ENCODE data around the gene BNIP1.

BNIP1 gene

GRCh38 chr5:173204185-173204979 lies 60.1 kb downstream of the BNIP1 start:
- Histone ChIP-seq H3K27me3 (replicated peaks in 2 of 5; ENCODE audit: control insufficient read depth in 4 of 5, insufficient read depth in 5 of 5, low read length in 4 of 5) (peaks cover 0 to 56% (median 11%) of the 10 kb centered on the region in 5 experiments), H3K4me1 (ENCODE audit: control extremely low read depth in 1 of 4, control insufficient read depth in 4 of 4, insufficient read depth in 4 of 4, low read length in 3 of 4) (no peaks in the 10 kb centered on the region), H3K36me3 (ENCODE audit: control insufficient read depth in 4 of 4, insufficient read depth in 4 of 4, low read length in 3 of 4) (no peaks in the 10 kb centered on the region), H3K4me3 (ENCODE audit: control insufficient read depth in 1 of 7, extremely low read depth in 1 of 7, insufficient read depth in 4 of 7, low read depth in 2 of 7, low read length in 6 of 7) (no peak overlapping the region), H3K9me3 (ENCODE audit: control extremely low read depth in 1 of 5, control insufficient read depth in 4 of 5, insufficient read depth in 2 of 5, low read depth in 1 of 5, low read length in 4 of 5) (peaks cover 1 to 13% (median 4%) of the 10 kb centered on the region in 5 experiments), H3K27ac (ENCODE audit: insufficient read depth in 1 of 2, low read depth in 1 of 2, low read length in 2 of 2, poor library complexity in 1 of 2, severe bottlenecking in 2 of 2) (no peak overlapping the region)
- DNase-seq = peak; percentile 41 to 74 (median 69)
- 90% methylated on average over 5 of the region's 6 CpGs for WGBS (ENCODE audit: insufficient coverage)
- ChIA-PET POLR2A (no interaction called here), CTCF (interaction anchor here (0.7 to 0.8 kb wide), 2 partner anchors 11 to 87 kb away, joined by 3 read pairs; no protein-coding TSS in a partner anchor)

- no peak for DNase-seq
- POLR2A ChIA-PET = interaction anchor here (0.6 kb wide), 1 partner anchor 12 kb away, joined by 3 read pairs; no protein-coding TSS in a partner anchor
- 80% methylated on average over 1 of the region's 6 CpGs for WGBS (ENCODE audit: insufficient coverage)
- Histone ChIP-seq H3K27me3 (replicated peaks in 2 of 5; ENCODE audit: control insufficient read depth in 4 of 5, insufficient read depth in 5 of 5, low read length in 4 of 5) (peaks cover 0 to 52% (median 10%) of the 10 kb centered on the region in 5 experiments), H3K9me3 (ENCODE audit: control extremely low read depth in 1 of 5, control insufficient read depth in 4 of 5, insufficient read depth in 2 of 5, low read depth in 1 of 5, low read length in 4 of 5) (peaks cover 0 to 1% (median 0%) of the 10 kb centered on the region in 5 experiments), H3K4me1 (ENCODE audit: control extremely low read depth in 1 of 4, control insufficient read depth in 4 of 4, insufficient read depth in 4 of 4, low read length in 3 of 4) (no peaks in the 10 kb centered on the region), H3K4me3 (ENCODE audit: control insufficient read depth in 1 of 7, extremely low read depth in 1 of 7, insufficient read depth in 4 of 7, low read depth in 2 of 7, low read length in 6 of 7) (no peak overlapping the region), H3K27ac (ENCODE audit: insufficient read depth in 1 of 2, low read depth in 1 of 2, low read length in 2 of 2, poor library complexity in 1 of 2, severe bottlenecking in 2 of 2) (no peak overlapping the region), H3K36me3 (ENCODE audit: control insufficient read depth in 4 of 4, insufficient read depth in 4 of 4, low read length in 3 of 4) (no peaks in the 10 kb centered on the region)
- CTCF ChIA-PET = interaction anchor here (1.3 kb wide), 1 partner anchor 9 kb away, joined by 4 read pairs; no protein-coding TSS in a partner anchor
These were observed 61.6 kb downstream of the BNIP1 start for GRCh38 chr5:173205916-173206315.

- no peak overlapping the region for H3K27ac ChIP-seq (ENCODE audit: insufficient read depth in 1 of 2, low read depth in 1 of 2, low read length in 2 of 2, poor library complexity in 1 of 2, severe bottlenecking in 2 of 2)
- ChIA-PET POLR2A (no interaction called here), CTCF (interaction anchor here (0.9 kb wide), 1 partner anchor 224 kb away, joined by 3 read pairs; the partner anchor contains the start of gene ATP6V0E1)
- H3K36me3 ChIP-seq (ENCODE audit: control insufficient read depth in 4 of 4, insufficient read depth in 4 of 4, low read length in 3 of 4) = no peaks in the 10 kb centered on the region
- WGBS (ENCODE audit: insufficient coverage) = 98% methylated on average over 4 of the region's 7 CpGs
- DNase-seq = no peak
- no peaks in the 10 kb centered on the region for H3K4me1 ChIP-seq (ENCODE audit: control extremely low read depth in 1 of 4, control insufficient read depth in 4 of 4, insufficient read depth in 4 of 4, low read length in 3 of 4)
- H3K9me3 ChIP-seq (ENCODE audit: control extremely low read depth in 1 of 5, control insufficient read depth in 4 of 5, insufficient read depth in 2 of 5, low read depth in 1 of 5, low read length in 4 of 5) = peaks cover 0 to 1% (median 0%) of the 10 kb centered on the region in 5 experiments
- no peak overlapping the region for H3K4me3 ChIP-seq (ENCODE audit: control insufficient read depth in 1 of 7, extremely low read depth in 1 of 7, insufficient read depth in 4 of 7, low read depth in 2 of 7, low read length in 6 of 7)
- peaks cover 2 to 36% (median 7%) of the 10 kb centered on the region in 5 experiments for H3K27me3 ChIP-seq (replicated peaks in 2 of 5; ENCODE audit: control insufficient read depth in 4 of 5, insufficient read depth in 5 of 5, low read length in 4 of 5)
These were observed 64.0 kb downstream of the BNIP1 start for GRCh38 chr5:173208296-173208695.

- CTCF ChIA-PET = no interaction called here
- 100% methylated on average over 3 of the region's 8 CpGs for WGBS (ENCODE audit: insufficient coverage)
- Histone ChIP-seq H3K27ac (ENCODE audit: insufficient read depth in 1 of 2, low read depth in 1 of 2, low read length in 2 of 2, poor library complexity in 1 of 2, severe bottlenecking in 2 of 2) (no peak overlapping the region), H3K27me3 (replicated peaks in 2 of 5; ENCODE audit: control insufficient read depth in 4 of 5, insufficient read depth in 5 of 5, low read length in 4 of 5) (peaks cover 2 to 52% (median 7%) of the 10 kb centered on the region in 5 experiments), H3K36me3 (ENCODE audit: control insufficient read depth in 4 of 4, insufficient read depth in 4 of 4, low read length in 3 of 4) (no peaks in the 10 kb centered on the region), H3K4me1 (ENCODE audit: control extremely low read depth in 1 of 4, control insufficient read depth in 4 of 4, insufficient read depth in 4 of 4, low read length in 3 of 4) (no peaks in the 10 kb centered on the region), H3K4me3 (ENCODE audit: control insufficient read depth in 1 of 7, extremely low read depth in 1 of 7, insufficient read depth in 4 of 7, low read depth in 2 of 7, low read length in 6 of 7) (no peak overlapping the region), H3K9me3 (ENCODE audit: control extremely low read depth in 1 of 5, control insufficient read depth in 4 of 5, insufficient read depth in 2 of 5, low read depth in 1 of 5, low read length in 4 of 5) (no peaks in the 10 kb centered on the region)
- DNase-seq = no peak
- POLR2A ChIA-PET = no interaction called here
These were observed 66.5 kb downstream of the BNIP1 start for GRCh38 chr5:173210877-173211276.

GRCh38 chr5:173211284-173211683 lies 67.0 kb downstream of the BNIP1 start:
- Histone ChIP-seq H3K27me3 (replicated peaks in 2 of 5; ENCODE audit: control insufficient read depth in 4 of 5, insufficient read depth in 5 of 5, low read length in 4 of 5) (peaks cover 2 to 51% (median 7%) of the 10 kb centered on the region in 5 experiments), H3K36me3 (ENCODE audit: control insufficient read depth in 4 of 4, insufficient read depth in 4 of 4, low read length in 3 of 4) (no peaks in the 10 kb centered on the region), H3K27ac (ENCODE audit: insufficient read depth in 1 of 2, low read depth in 1 of 2, low read length in 2 of 2, poor library complexity in 1 of 2, severe bottlenecking in 2 of 2) (no peak overlapping the region), H3K4me1 (ENCODE audit: control extremely low read depth in 1 of 4, control insufficient read depth in 4 of 4, insufficient read depth in 4 of 4, low read length in 3 of 4) (no peaks in the 10 kb centered on the region), H3K4me3 (ENCODE audit: control insufficient read depth in 1 of 7, extremely low read depth in 1 of 7, insufficient read depth in 4 of 7, low read depth in 2 of 7, low read length in 6 of 7) (no peak overlapping the region), H3K9me3 (ENCODE audit: control extremely low read depth in 1 of 5, control insufficient read depth in 4 of 5, insufficient read depth in 2 of 5, low read depth in 1 of 5, low read length in 4 of 5) (no peaks in the 10 kb centered on the region)
- ChIA-PET CTCF (no interaction called here), POLR2A (no interaction called here)
- no peak for DNase-seq
- WGBS (ENCODE audit: insufficient coverage) = 92% methylated on average over 5 of the region's 6 CpGs

GRCh38 chr5:173213236-173213933 lies 69.1 kb downstream of the BNIP1 start:
- CTCF ChIA-PET = interaction anchor here (1.2 kb wide), 1 partner anchor 12 kb away, joined by 3 read pairs; no protein-coding TSS in a partner anchor
- no peak for DNase-seq
- H3K27me3 ChIP-seq (replicated peaks in 2 of 5; ENCODE audit: control insufficient read depth in 4 of 5, insufficient read depth in 5 of 5, low read length in 4 of 5) = peaks cover 2 to 54% (median 5%) of the 10 kb centered on the region in 5 experiments
- H3K4me3 ChIP-seq (ENCODE audit: control insufficient read depth in 1 of 7, extremely low read depth in 1 of 7, insufficient read depth in 4 of 7, low read depth in 2 of 7, low read length in 6 of 7) = no peak overlapping the region
- no peaks in the 10 kb centered on the region for H3K4me1 ChIP-seq (ENCODE audit: control extremely low read depth in 1 of 4, control insufficient read depth in 4 of 4, insufficient read depth in 4 of 4, low read length in 3 of 4)
- H3K36me3 ChIP-seq (ENCODE audit: control insufficient read depth in 4 of 4, insufficient read depth in 4 of 4, low read length in 3 of 4) = no peaks in the 10 kb centered on the region
- POLR2A ChIA-PET = no interaction called here
- no peaks in the 10 kb centered on the region for H3K9me3 ChIP-seq (ENCODE audit: control extremely low read depth in 1 of 5, control insufficient read depth in 4 of 5, insufficient read depth in 2 of 5, low read depth in 1 of 5, low read length in 4 of 5)
- WGBS (ENCODE audit: insufficient coverage) = 98% methylated on average over 41 of the region's 49 CpGs
- no peak overlapping the region for H3K27ac ChIP-seq (ENCODE audit: insufficient read depth in 1 of 2, low read depth in 1 of 2, low read length in 2 of 2, poor library complexity in 1 of 2, severe bottlenecking in 2 of 2)

All from common myeloid progenitor, CD34-positive (primary cell).